BJ (cell line): ENCODE results near the gene GALR2. TPM values are rescaled to one million over a fixed set of nuclear protein-coding genes. Genes with fewer than 3 reads are reported as not detected.

Source experiments
- CTCF ChIA-PET: fragments of 350-600 bp; formaldehyde crosslinking; extraction: SDS; loops from one replicate; lab custom pipeline; 2021; ENCODE audit warnings: antibody characterized with exemption, inconsistent platforms; lab: Yijun Ruan, JAX
- POLR2A ChIA-PET: fragments of 300-600 bp; sonication (Branson Sonifier 250); formaldehyde crosslinking; extraction: SDS; loops from one replicate; lab custom pipeline; 2021; ENCODE audit warnings: antibody characterized with exemption; lab: Charles Lee
- DNase-seq: peaks from one replicate; pipeline ENCODE4 v3.0.0-alpha.2; 2011; ENCODE audit warnings: low read depth
- H3K27me3 ChIP-seq: 2 replicates; pipeline ENCODE4 v1.6.0; 2011; ENCODE audit warnings: low read length; ENCODE audit not compliant: control insufficient read depth, insufficient read depth
- H3K36me3 ChIP-seq: 2 replicates; pipeline ENCODE4 v1.5.1; 2011; ENCODE audit warnings: low read length; ENCODE audit not compliant: control insufficient read depth, insufficient read depth
- H3K4me3 ChIP-seq: 2 replicates; pipeline ENCODE4 v1.5.1; 2011; ENCODE audit warnings: low read depth, mild to moderate bottlenecking, control low read depth, low read length
- polyA plus RNA-seq: library from polyadenylated mRNA; depleted of rRNA; stranded (reverse); fragments of >200 nt; gene quantifications from 2 replicates; pipeline ENCODE4 v1.2.3, GENCODE V29; 2011
- TF ChIP-seq, protein P1 (sequence below): IDR thresholded peaks from 2 replicates; pipeline ENCODE4 v1.5.1; 2011; ENCODE audit warnings: low read depth, mild to moderate bottlenecking, control low read depth, inconsistent platforms, low read length, moderate library complexity; ENCODE audit not compliant: insufficient read depth

GALR2 gene
- polyA plus RNA-seq, 1 experiment: not detected

- Histone ChIP-seq H3K36me3 (peaks cover 40% of the 10 kb centered on the region), H3K4me3 (no peak overlapping the region), H3K27me3 (peaks cover 19% of the 10 kb centered on the region)
- TF ChIP-seq, protein P1, sequence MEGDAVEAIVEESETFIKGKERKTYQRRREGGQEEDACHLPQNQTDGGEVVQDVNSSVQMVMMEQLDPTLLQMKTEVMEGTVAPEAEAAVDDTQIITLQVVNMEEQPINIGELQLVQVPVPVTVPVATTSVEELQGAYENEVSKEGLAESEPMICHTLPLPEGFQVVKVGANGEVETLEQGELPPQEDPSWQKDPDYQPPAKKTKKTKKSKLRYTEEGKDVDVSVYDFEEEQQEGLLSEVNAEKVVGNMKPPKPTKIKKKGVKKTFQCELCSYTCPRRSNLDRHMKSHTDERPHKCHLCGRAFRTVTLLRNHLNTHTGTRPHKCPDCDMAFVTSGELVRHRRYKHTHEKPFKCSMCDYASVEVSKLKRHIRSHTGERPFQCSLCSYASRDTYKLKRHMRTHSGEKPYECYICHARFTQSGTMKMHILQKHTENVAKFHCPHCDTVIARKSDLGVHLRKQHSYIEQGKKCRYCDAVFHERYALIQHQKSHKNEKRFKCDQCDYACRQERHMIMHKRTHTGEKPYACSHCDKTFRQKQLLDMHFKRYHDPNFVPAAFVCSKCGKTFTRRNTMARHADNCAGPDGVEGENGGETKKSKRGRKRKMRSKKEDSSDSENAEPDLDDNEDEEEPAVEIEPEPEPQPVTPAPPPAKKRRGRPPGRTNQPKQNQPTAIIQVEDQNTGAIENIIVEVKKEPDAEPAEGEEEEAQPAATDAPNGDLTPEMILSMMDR: no peak
- DNase-seq: no peak
- ChIA-PET POLR2A (no interaction called here), CTCF (interaction anchor here (1.3 kb wide), 1 partner anchor 70 kb away, joined by 3 read pairs; no protein-coding TSS in a partner anchor)
Measured at GRCh38 chr17:76083536-76084182, 9.1 kb downstream of the GALR2 start.

DNA sequence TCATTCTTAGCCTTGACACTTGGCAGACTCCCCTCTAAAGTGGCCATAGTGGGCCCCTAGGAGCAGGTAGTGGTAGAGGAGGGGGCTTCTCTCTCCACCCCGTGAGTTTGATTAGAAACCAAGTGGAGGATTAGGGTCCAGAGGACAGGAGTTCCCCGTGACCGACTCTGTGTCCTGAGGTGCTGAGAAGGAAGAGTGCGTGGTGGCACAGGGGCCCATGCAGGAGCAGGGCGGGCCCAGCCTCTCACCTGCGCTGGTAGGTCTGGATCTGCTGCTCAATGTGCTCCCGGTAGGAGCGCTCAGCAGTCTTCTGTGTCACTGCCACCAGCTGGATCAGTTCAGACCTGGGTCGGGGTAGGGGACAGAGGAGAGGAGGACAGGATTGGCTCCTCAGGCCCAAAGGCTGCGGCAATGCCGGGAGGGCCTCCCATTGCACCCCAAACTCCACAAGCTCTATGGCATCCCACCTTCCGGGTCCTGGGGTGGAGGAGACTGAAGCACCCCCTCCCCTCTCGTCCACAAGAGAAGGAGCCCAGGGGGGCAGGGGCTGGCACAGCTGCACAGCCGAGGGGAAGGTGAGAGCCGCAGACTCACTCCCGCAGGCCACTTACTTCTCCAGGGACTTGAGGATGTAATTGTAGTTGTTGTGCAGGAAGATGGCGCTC is 10.6 kb downstream of the GALR2 start:
- peaks cover 48% of the 10 kb centered on the region for H3K36me3 ChIP-seq
- no peak overlapping the region for H3K4me3 ChIP-seq
- ChIA-PET POLR2A (no interaction called here), CTCF (interaction anchor here (1.4 to 2.1 kb wide), 2 partner anchors 10 to 194 kb away, joined by 4 to 6 read pairs; no protein-coding TSS in a partner anchor)
- TF ChIP-seq, protein P1: no peak
- DNase-seq: no peak
- H3K27me3 ChIP-seq: peaks cover 4% of the 10 kb centered on the region

DNA sequence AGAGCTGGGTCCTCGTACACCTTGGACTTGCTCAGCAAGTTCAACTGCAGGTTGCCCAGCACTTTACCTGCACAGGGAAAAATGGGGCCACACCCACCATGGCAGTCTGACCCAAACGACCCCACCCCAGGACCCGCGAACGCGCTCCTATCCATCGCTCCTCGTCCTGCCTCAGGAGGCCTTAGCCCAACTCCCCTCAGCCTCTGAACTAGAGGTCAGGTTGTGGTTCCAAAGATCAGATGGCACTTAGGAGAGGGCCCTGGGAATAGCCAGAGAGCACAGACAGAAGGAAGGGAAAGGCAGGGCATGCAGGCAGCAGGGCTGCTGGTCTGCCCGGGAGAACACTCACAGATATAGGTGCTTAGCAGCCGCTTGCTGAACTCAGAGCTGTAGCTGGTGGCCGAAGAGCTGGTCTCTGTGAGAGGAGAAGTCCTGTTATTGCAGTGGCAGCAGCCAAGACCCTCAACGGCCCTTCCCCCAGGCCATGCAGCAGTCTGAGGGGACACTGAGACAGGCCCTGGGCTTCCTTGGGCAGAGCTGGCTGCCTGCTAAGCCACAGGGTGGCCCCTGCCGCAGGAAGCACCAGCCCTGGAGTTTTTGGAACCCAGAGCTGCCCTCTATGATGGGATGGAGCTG is 11.3 kb downstream of the GALR2 start:
- Histone ChIP-seq H3K27me3 (no peaks in the 10 kb centered on the region), H3K4me3 (no peak overlapping the region), H3K36me3 (peaks cover 54% of the 10 kb centered on the region)
- DNase-seq: no peak
- CTCF ChIA-PET: interaction anchor here (0.8 to 2.1 kb wide), 3 partner anchors 10 to 194 kb away, joined by 3 to 6 read pairs (median 4); no protein-coding TSS in a partner anchor
- POLR2A ChIA-PET: no interaction called here
- TF ChIP-seq, protein P1: no peak

- no peaks in the 10 kb centered on the region for H3K27me3 ChIP-seq
- no peak overlapping the region for H3K4me3 ChIP-seq
- ChIA-PET POLR2A (no interaction called here), CTCF (interaction anchor here (0.8 to 2.1 kb wide), 3 partner anchors 9 to 193 kb away, joined by 3 to 6 read pairs (median 4); no protein-coding TSS in a partner anchor)
- TF ChIP-seq, protein P1: no peak
- DNase-seq: no peak
- H3K36me3 ChIP-seq: peaks cover 56% of the 10 kb centered on the region
Measured at GRCh38 chr17:76086384-76086783, 11.8 kb downstream of the GALR2 start.

GRCh38 chr17:76087531-76087930 is 12.9 kb downstream of the GALR2 start:
- Histone ChIP-seq H3K4me3 (no peak overlapping the region), H3K36me3 (peaks cover 60% of the 10 kb centered on the region), H3K27me3 (no peaks in the 10 kb centered on the region)
- POLR2A ChIA-PET: no interaction called here
- DNase-seq: no peak
- TF ChIP-seq, protein P1: no peak
- CTCF ChIA-PET: interaction anchor here (2.1 kb wide), 1 partner anchor 192 kb away, joined by 6 read pairs; no protein-coding TSS in a partner anchor
